ENCODE results near the gene EPGN. TPM values are rescaled to one million over a fixed set of nuclear protein-coding genes. Genes with fewer than 3 reads are reported as not detected.

Gene EPGN
- total and polyA plus RNA-seq, 2 donors (not counting 1 experiment from before 2014, with no cell fraction given) = 0.77 TPM; not detected in 1

DNA sequence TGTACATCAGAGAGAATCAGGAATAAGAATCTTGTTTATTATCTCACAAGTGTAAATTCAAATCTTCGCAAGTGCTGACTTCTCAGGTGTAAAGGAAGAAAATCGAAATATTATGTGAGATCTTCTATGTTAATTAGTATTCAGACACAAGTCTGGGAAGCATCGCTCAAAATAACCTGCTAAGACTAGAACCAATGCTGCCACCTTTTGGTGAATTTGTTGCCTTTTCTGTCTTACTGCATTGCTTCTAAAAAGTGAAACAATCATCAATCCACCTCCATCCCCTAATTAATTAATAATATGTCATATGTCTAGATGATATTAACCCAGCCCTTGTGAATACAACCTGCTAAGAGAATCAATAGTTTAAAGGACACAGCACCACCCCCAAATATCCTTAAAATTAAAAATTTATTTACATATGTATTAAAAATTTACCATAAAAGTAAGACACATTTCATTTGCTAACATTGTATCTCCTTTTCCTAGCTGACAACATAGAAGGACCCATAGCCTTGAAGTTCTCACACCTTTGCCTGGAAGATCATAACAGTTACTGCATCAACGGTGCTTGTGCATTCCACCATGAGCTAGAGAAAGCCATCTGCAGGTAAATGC lies 3.5 kb downstream of the EPGN start:
- H3K4me1 ChIP-seq (ENCODE audit: control insufficient read depth, extremely low read depth, insufficient read depth, low read length) = no peaks in the 10 kb centered on the region
- peak; percentile 51 to 78 for DNase-seq (ENCODE audit: low read depth in 2 of 2)

DNA sequence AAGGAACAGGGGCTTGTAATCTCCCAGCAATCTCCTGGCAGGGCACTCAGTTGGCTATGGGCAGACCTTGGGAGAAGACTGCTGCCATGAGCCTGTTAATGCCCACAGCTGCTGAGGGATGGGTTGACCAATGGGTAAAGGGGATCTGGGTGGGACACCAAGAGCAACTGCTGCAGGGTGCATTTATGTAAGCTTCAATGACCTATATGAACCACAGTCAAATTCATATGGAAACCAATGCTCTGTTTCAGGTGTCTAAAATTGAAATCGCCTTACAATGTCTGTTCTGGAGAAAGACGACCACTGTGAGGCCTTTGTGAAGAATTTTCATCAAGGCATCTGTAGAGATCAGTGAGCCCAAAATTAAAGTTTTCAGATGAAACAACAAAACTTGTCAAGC lies 6.1 kb downstream of the EPGN start:
- DNase-seq (ENCODE audit: low read depth in 2 of 2) = no peak
- no peak for TF ChIP-seq EZH2 (IDR thresholded peaks at IDR 0.05; ENCODE audit: low read length, missing control alignments)
- TF ChIP-seq, protein P1, sequence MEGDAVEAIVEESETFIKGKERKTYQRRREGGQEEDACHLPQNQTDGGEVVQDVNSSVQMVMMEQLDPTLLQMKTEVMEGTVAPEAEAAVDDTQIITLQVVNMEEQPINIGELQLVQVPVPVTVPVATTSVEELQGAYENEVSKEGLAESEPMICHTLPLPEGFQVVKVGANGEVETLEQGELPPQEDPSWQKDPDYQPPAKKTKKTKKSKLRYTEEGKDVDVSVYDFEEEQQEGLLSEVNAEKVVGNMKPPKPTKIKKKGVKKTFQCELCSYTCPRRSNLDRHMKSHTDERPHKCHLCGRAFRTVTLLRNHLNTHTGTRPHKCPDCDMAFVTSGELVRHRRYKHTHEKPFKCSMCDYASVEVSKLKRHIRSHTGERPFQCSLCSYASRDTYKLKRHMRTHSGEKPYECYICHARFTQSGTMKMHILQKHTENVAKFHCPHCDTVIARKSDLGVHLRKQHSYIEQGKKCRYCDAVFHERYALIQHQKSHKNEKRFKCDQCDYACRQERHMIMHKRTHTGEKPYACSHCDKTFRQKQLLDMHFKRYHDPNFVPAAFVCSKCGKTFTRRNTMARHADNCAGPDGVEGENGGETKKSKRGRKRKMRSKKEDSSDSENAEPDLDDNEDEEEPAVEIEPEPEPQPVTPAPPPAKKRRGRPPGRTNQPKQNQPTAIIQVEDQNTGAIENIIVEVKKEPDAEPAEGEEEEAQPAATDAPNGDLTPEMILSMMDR (conservative IDR thresholded peaks at IDR 0.05 in 1 of 2, IDR thresholded peaks at IDR 0.05 in 1 of 2; ENCODE audit: low read depth in 1 of 2, low read length in 2 of 2) = no peak
- H3K4me3 ChIP-seq (replicated peaks in 1 of 4; ENCODE audit: control extremely low read depth in 1 of 4, insufficient read depth in 1 of 4, low read depth in 3 of 4, low read length in 4 of 4) = no peak overlapping the region
- H3K4me1 ChIP-seq (ENCODE audit: control insufficient read depth, extremely low read depth, insufficient read depth, low read length) = no peaks in the 10 kb centered on the region
- H3K79me2 ChIP-seq (ENCODE audit: control insufficient read depth, insufficient read depth, low read length) = no peaks in the 10 kb centered on the region
- no peaks in the 10 kb centered on the region for H3K36me3 ChIP-seq (ENCODE audit: control insufficient read depth, insufficient read depth, low read length)
- H3K9ac ChIP-seq (ENCODE audit: insufficient read depth, low read length) = no peak overlapping the region
- H2AFZ ChIP-seq (ENCODE audit: low read length) = no peak overlapping the region
- H3K9me3 ChIP-seq (ENCODE audit: control insufficient read depth, insufficient read depth, low read depth, low read length) = no peaks in the 10 kb centered on the region
- H3K4me2 ChIP-seq (ENCODE audit: extremely low read depth, insufficient read depth, low read length) = no peak overlapping the region
- H3K27me3 ChIP-seq (ENCODE audit: control insufficient read depth, insufficient read depth, low read length) = no peaks in the 10 kb centered on the region
- no peak overlapping the region for H3K27ac ChIP-seq (ENCODE audit: insufficient read depth, low read length)
- no peaks in the 10 kb centered on the region for H4K20me1 ChIP-seq (ENCODE audit: control insufficient read depth, extremely low read depth, insufficient read depth, low read length)

More for the DNA sequence above, 3.5 kb downstream of the EPGN start:
- H3K4me3 ChIP-seq (replicated peaks in 1 of 4; ENCODE audit: control extremely low read depth in 1 of 4, insufficient read depth in 1 of 4, low read depth in 3 of 4, low read length in 4 of 4) = no peak overlapping the region
- no peak overlapping the region for H3K27ac ChIP-seq (ENCODE audit: insufficient read depth, low read length)
- H3K79me2 ChIP-seq (ENCODE audit: control insufficient read depth, insufficient read depth, low read length) = no peaks in the 10 kb centered on the region
- no peaks in the 10 kb centered on the region for H3K9me3 ChIP-seq (ENCODE audit: control insufficient read depth, insufficient read depth, low read depth, low read length)
- H3K4me2 ChIP-seq (ENCODE audit: extremely low read depth, insufficient read depth, low read length) = no peak overlapping the region
- H3K36me3 ChIP-seq (ENCODE audit: control insufficient read depth, insufficient read depth, low read length) = no peaks in the 10 kb centered on the region
- H3K27me3 ChIP-seq (ENCODE audit: control insufficient read depth, insufficient read depth, low read length) = no peaks in the 10 kb centered on the region
- H3K9ac ChIP-seq (ENCODE audit: insufficient read depth, low read length) = no peak overlapping the region
- TF ChIP-seq EZH2 (IDR thresholded peaks at IDR 0.05; ENCODE audit: low read length, missing control alignments) = no peak
- TF ChIP-seq, protein P1 (conservative IDR thresholded peaks at IDR 0.05 in 1 of 2, IDR thresholded peaks at IDR 0.05 in 1 of 2; ENCODE audit: low read depth in 1 of 2, low read length in 2 of 2) = peak; percentile 65 to 74
- no peak overlapping the region for H2AFZ ChIP-seq (ENCODE audit: low read length)
- no peaks in the 10 kb centered on the region for H4K20me1 ChIP-seq (ENCODE audit: control insufficient read depth, extremely low read depth, insufficient read depth, low read length)

DNA sequence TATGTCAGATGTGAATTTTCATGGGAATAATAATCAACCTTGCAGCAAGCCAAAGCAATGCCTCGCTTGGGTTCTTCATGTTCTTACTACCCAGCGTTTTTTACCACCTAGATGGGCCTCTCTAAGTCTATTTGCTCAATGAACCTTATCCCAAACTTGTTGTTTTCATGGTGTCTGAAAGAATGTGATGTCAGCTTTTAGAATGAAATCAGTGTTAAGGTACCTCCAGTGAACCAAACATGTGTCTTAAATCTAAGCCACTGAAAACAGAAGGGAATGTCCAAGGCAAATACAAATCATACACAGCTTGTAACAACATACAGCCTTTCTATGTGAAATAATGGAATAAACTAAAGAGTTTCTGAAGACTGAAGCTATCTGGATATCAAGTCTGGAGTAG lies 6.7 kb downstream of the EPGN start:
- Histone ChIP-seq H2AFZ (ENCODE audit: low read length) (no peak overlapping the region), H4K20me1 (ENCODE audit: control insufficient read depth, extremely low read depth, insufficient read depth, low read length) (no peaks in the 10 kb centered on the region), H3K36me3 (ENCODE audit: control insufficient read depth, insufficient read depth, low read length) (no peaks in the 10 kb centered on the region), H3K4me1 (ENCODE audit: control insufficient read depth, extremely low read depth, insufficient read depth, low read length) (no peaks in the 10 kb centered on the region), H3K79me2 (ENCODE audit: control insufficient read depth, insufficient read depth, low read length) (no peaks in the 10 kb centered on the region), H3K9me3 (ENCODE audit: control insufficient read depth, insufficient read depth, low read depth, low read length) (no peaks in the 10 kb centered on the region), H3K9ac (ENCODE audit: insufficient read depth, low read length) (no peak overlapping the region), H3K4me3 (replicated peaks in 1 of 4; ENCODE audit: control extremely low read depth in 1 of 4, insufficient read depth in 1 of 4, low read depth in 3 of 4, low read length in 4 of 4) (no peak overlapping the region), H3K4me2 (ENCODE audit: extremely low read depth, insufficient read depth, low read length) (no peak overlapping the region), H3K27ac (ENCODE audit: insufficient read depth, low read length) (no peak overlapping the region), H3K27me3 (ENCODE audit: control insufficient read depth, insufficient read depth, low read length) (no peaks in the 10 kb centered on the region)
- TF ChIP-seq EZH2 (IDR thresholded peaks at IDR 0.05; ENCODE audit: low read length, missing control alignments) = no peak
- TF ChIP-seq, protein P1 (conservative IDR thresholded peaks at IDR 0.05 in 1 of 2, IDR thresholded peaks at IDR 0.05 in 1 of 2; ENCODE audit: low read depth in 1 of 2, low read length in 2 of 2) = no peak
- no peak for DNase-seq (ENCODE audit: low read depth in 2 of 2)

All from fibroblast of lung (primary cell).